HepG2 (cell line): ENCODE results near the gene ZNF394. TPM values are rescaled to one million over a fixed set of nuclear protein-coding genes. Genes with fewer than 3 reads are reported as not detected.
A peak's percentile ranks its signal among the peaks of the same experiment; 100 is the strongest.

Experiments
- ATAC-seq: fragments of 200-7000 bp; cut with Tn5 transposase; 3 replicates; pipeline ENCODE4 v1.9.1; 2020; ENCODE audit warnings: mild to moderate bottlenecking, moderate library complexity
- BruUV-seq: library from RNA; stranded (reverse); fragments of 400-500 nt; replicated peaks from 2 replicates; lab custom pipeline; 2021; lab: Mats Ljungman, UMichigan
- CTCF ChIA-PET: fragments of 300-600 bp; formaldehyde crosslinking; extraction: SDS; loops from one replicate; lab custom pipeline; 2021; ENCODE audit warnings: low total read pairs, inconsistent platforms, low intra/inter-chr PET ratio; lab: Yijun Ruan, JAX
- POLR2A ChIA-PET: fragments of 350-600 bp; sonication (Branson Sonifier 250); formaldehyde crosslinking; loops from one replicate; lab custom pipeline; 2020; ENCODE audit warnings: antibody characterized with exemption, inconsistent platforms; lab: Yijun Ruan, JAX
- DNase-seq: peaks from one replicate; pipeline ENCODE4 v3.0.0-alpha.2; 2015; ENCODE audit warnings: low spot score
- FAIRE-seq: peaks from 3 replicates; lab custom pipeline; 2011; peaks lifted over from hg19 to GRCh38; lab: Jason Lieb, UNC
- H2AFZ ChIP-seq: one replicate; pipeline ENCODE4 v1.6.1; 2011; ENCODE audit warnings: low read length, inconsistent platforms
- H3K27ac ChIP-seq: fragments of 300-600 bp; 3 replicates; pipeline ENCODE4 v1.8.0; 2011; ENCODE audit warnings: mixed run types, mild to moderate bottlenecking, mixed read lengths, low read length, inconsistent platforms; ENCODE audit not compliant: insufficient read depth; ENCODE audit errors: extremely low read length
- H3K27me3 ChIP-seq, 2 experiments: fragments of 200-600 bp in 1 of 2; 2 replicates in 1 of 2; 3 replicates in 1 of 2; pipeline versions ENCODE4 v1.6.0 to v1.8.0; 2011; ENCODE audit warnings: low read length in 2 of 2, mild to moderate bottlenecking in 2 of 2, moderate library complexity in 2 of 2, inconsistent platforms in 1 of 2; ENCODE audit not compliant: insufficient read depth in 2 of 2, control insufficient read depth in 1 of 2
- H3K36me3 ChIP-seq, 2 experiments: fragments of 200-600 bp in 1 of 2; replicated peaks in 1 of 2; 2 replicates in 1 of 2; 3 replicates in 1 of 2; pipeline versions ENCODE4 v1.5.1 to v1.8.0; 2011; ENCODE audit warnings: low read length in 2 of 2, inconsistent platforms in 1 of 2; ENCODE audit not compliant: insufficient read depth in 2 of 2, control insufficient read depth in 1 of 2
- H3K4me1 ChIP-seq: 2 replicates; pipeline ENCODE4 v1.5.1; 2012; ENCODE audit warnings: low read length, inconsistent platforms; ENCODE audit not compliant: insufficient read depth
- H3K4me2 ChIP-seq: 2 replicates; pipeline ENCODE4 v1.6.0; 2011; ENCODE audit warnings: low read depth, low read length, inconsistent platforms
- H3K4me3 ChIP-seq, 3 experiments: fragments of 200-600 bp in 1 of 3; sonication (generic), shearing (Covaris generic) in 1 of 3; replicated peaks in 1 of 3; 2 replicates each; pipeline ENCODE4 v1.5.1; 2011 to 2016; ENCODE audit warnings: low read length in 3 of 3, inconsistent platforms in 2 of 3, low read depth in 2 of 3, mild to moderate bottlenecking in 2 of 3, control low read depth in 1 of 3, mixed read lengths in 1 of 3; ENCODE audit not compliant: insufficient read depth in 1 of 3
- H3K79me2 ChIP-seq: one replicate; pipeline ENCODE4 v1.6.1; 2011; ENCODE audit warnings: low read length, inconsistent platforms; ENCODE audit not compliant: insufficient read depth
- H3K9ac ChIP-seq: 2 replicates; pipeline ENCODE4 v1.6.0; 2011; ENCODE audit warnings: mild to moderate bottlenecking, low read depth, low read length, inconsistent platforms; ENCODE audit not compliant: insufficient read depth
- H3K9me3 ChIP-seq: 2 replicates; pipeline ENCODE4 v1.5.1; 2012; ENCODE audit warnings: mild to moderate bottlenecking, low read length
- H4K20me1 ChIP-seq: 2 replicates; pipeline ENCODE4 v1.6.0; 2011; ENCODE audit warnings: inconsistent platforms, mild to moderate bottlenecking, low read length, moderate library complexity; ENCODE audit not compliant: insufficient read depth
- ELF3 ChIP-seq: IDR thresholded peaks from 2 replicates; pipeline ENCODE4 v1.6.1; 2016; ENCODE audit warnings: missing genetic modification reagents, missing compliant biosample characterization
- ETV6 ChIP-seq: sonication (generic); formaldehyde crosslinking; conservative IDR thresholded peaks from 2 replicates; pipeline ENCODE4 v1.4.0; 2020; ENCODE audit warnings: missing genetic modification reagents
- NFRKB ChIP-seq: fragments of 450-650 bp; IDR thresholded peaks from 2 replicates; pipeline ENCODE4 v1.6.1; 2017
- NR1H2 ChIP-seq: sonication (generic); formaldehyde crosslinking; IDR thresholded peaks from 2 replicates; pipeline ENCODE4 v1.8.1; 2022; ENCODE audit warnings: low read depth, missing genetic modification reagents, borderline replicate concordance
- ZNF326 ChIP-seq: sonication (generic); formaldehyde crosslinking; IDR thresholded peaks from 2 replicates; pipeline ENCODE4 v1.4.0; 2020; ENCODE audit warnings: missing genetic modification reagents, borderline replicate concordance
- WGBS: methylation state at CpG from one replicate; pipeline ENCODE4 v1.1.6; 2017; ENCODE audit warnings: low lambda C conversion rate; 5-methylcytosine and 5-hydroxymethylcytosine counted together
- in situ Hi-C: cut with HindIII; loops from 2 replicates; pipeline ENCODE4 v1.10.0; 2017; ENCODE audit warnings: low pct_unique_long_range_greater_than_20kb; ENCODE audit not compliant: extremely low pct_ligation_motif_present
- intact Hi-C: fragments of 100-400 bp; cut with micrococcal nuclease; formaldehyde crosslinking; loops from one replicate; pipeline ENCODE4 v1.10.0; 2022; ENCODE audit not compliant: unreplicated experiment
- polyA plus RNA-seq, 8 experiments: library from polyadenylated mRNA; depleted of rRNA in 3 of 8; stranded (reverse) in 7 of 8; unstranded in 1 of 8; fragments of >200 nt; fragmentation: Illumina TruSeq in 4 of 8; extraction: Trizol in 4 of 8; gene quantifications; 2 replicates each; pipeline versions ENCODE4 v1.2.1 to v1.2.3, GENCODE V29; 2011 to 2016; ENCODE audit warnings: low read depth in 4 of 8, missing spikeins in 1 of 8, mixed read lengths in 1 of 8; ENCODE audit not compliant: insufficient read depth in 1 of 8
- total RNA-seq, 5 experiments: library from RNA; depleted of rRNA; stranded (reverse); fragments of >200 nt; fragmentation: Illumina TruSeq; extraction: Trizol; gene quantifications; 2 replicates each; pipeline ENCODE4 v1.2.3, GENCODE V29; 2016; ENCODE audit warnings: low read depth in 1 of 5
- TF ChIP-seq, protein P1 (sequence below): sonication (generic); formaldehyde crosslinking; IDR thresholded peaks from 2 replicates; pipeline ENCODE4 v1.8.1; 2023; ENCODE audit warnings: mild to moderate bottlenecking, moderate library complexity, missing genetic modification reagents
- TF ChIP-seq, protein P2 (sequence below): sonication (generic); formaldehyde crosslinking; IDR thresholded peaks from one replicate; pipeline ENCODE4 v1.5.1; 2020; ENCODE audit warnings: mild to moderate bottlenecking, missing genetic modification reagents; ENCODE audit errors: not compliant biosample characterization
- TF ChIP-seq, protein P3 (sequence below): sonication (generic); formaldehyde crosslinking; IDR thresholded peaks from 2 replicates; pipeline ENCODE4 v1.8.1; 2023; ENCODE audit warnings: mild to moderate bottlenecking, missing genetic modification reagents
- TF ChIP-seq, protein P4 (sequence below): IDR thresholded peaks from 2 replicates; pipeline ENCODE4 v1.6.1; 2016; ENCODE audit warnings: low read depth
- TF ChIP-seq, protein P5 (sequence below): sonication (generic); formaldehyde crosslinking; IDR thresholded peaks from 2 replicates; pipeline ENCODE4 v1.8.0; 2022; ENCODE audit warnings: low read depth, missing genetic modification reagents

Gene ZNF394
- total and polyA plus RNA-seq, 2 of the 13 experiments (the other 11 are each of a cell fraction or from before 2014, with no cell fraction given): 7.8 to 19.6 TPM

DNA sequence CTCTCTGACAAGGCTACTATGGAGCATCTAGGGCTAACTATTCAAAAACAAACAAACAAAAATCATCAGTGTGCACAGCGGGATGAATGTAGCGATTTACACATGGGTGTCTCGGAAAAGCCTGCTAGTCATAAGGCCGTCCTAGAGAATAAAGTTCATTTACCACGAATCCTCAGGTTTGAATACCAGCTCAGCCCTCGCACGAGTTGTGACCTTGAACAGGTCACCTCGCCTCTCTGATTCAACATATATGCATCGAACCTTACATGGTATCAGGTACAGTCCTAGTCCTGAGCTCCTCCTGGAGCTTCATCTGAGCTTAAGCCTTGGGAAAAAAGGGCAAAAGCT is 34.7 kb downstream of the ZNF394 start:
- Histone ChIP-seq H2AFZ (no peak overlapping the region), H4K20me1 (peaks cover 17% of the 10 kb centered on the region), H3K9me3 (no peaks in the 10 kb centered on the region), H3K79me2 (peaks cover 54% of the 10 kb centered on the region), H3K4me2 (peak overlapping the region; percentile 86), H3K4me3 (peak overlapping the region; percentile 80 to 94 (median 82)), H3K4me1 (peaks cover 56% of the 10 kb centered on the region), H3K36me3 (peaks cover 4 to 16% of the 10 kb centered on the region in 2 experiments; a peak in 4 of 5 replicates), H3K9ac (peak overlapping the region; percentile 97), H3K27ac (peak overlapping the region; percentile 89), H3K27me3 (no peaks in the 10 kb centered on the region; a peak in 1 of 5 replicates)
- intact Hi-C loops (loop anchor here (2.0 kb wide), 1 partner anchor 57 kb away; the partner anchor contains the start of genes BUD31 and PDAP1), in situ Hi-C loops (no loop called here)
- FAIRE-seq: peak; percentile 61
- ATAC-seq: peak; percentile 33
- TSS peak; percentile 78 for BruUV-seq
- 0% methylated on average over 9 of the region's 9 CpGs for WGBS
- peak; percentile 38 for DNase-seq
- POLR2A ChIA-PET: interaction anchor here (0.7 to 2.1 kb wide), 15 partner anchors 8 to 228 kb away, joined by 3 to 16 read pairs (median 5); partner anchors contain the start of genes ARPC1A, BUD31, CPSF4 and PDAP1
- CTCF ChIA-PET: no interaction called here
- TF ChIP-seq, protein P1, sequence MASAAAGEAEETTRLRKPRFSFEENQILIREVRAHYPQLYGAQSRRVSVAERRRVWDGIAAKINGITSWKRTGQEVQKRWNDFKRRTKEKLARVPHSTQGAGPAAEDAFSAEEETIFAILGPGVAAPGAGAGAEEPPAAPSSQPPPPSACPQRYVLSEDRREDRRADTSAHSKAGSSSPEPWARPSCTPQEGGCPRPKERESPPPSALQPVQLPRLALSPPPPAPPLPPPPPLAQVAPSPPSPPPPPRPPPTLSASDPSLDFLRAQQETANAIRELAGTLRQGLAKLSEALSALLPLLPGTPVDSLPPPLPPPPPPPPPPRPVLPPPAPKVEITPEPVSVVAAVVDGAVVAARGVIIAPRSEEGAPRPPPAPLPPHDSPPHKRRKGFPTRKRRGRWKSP (CRISPR knock-in tag): 0 out of 2 replicates have a peak, but pooled peaks have one; percentile 3
- TF ChIP-seq, protein P2, sequence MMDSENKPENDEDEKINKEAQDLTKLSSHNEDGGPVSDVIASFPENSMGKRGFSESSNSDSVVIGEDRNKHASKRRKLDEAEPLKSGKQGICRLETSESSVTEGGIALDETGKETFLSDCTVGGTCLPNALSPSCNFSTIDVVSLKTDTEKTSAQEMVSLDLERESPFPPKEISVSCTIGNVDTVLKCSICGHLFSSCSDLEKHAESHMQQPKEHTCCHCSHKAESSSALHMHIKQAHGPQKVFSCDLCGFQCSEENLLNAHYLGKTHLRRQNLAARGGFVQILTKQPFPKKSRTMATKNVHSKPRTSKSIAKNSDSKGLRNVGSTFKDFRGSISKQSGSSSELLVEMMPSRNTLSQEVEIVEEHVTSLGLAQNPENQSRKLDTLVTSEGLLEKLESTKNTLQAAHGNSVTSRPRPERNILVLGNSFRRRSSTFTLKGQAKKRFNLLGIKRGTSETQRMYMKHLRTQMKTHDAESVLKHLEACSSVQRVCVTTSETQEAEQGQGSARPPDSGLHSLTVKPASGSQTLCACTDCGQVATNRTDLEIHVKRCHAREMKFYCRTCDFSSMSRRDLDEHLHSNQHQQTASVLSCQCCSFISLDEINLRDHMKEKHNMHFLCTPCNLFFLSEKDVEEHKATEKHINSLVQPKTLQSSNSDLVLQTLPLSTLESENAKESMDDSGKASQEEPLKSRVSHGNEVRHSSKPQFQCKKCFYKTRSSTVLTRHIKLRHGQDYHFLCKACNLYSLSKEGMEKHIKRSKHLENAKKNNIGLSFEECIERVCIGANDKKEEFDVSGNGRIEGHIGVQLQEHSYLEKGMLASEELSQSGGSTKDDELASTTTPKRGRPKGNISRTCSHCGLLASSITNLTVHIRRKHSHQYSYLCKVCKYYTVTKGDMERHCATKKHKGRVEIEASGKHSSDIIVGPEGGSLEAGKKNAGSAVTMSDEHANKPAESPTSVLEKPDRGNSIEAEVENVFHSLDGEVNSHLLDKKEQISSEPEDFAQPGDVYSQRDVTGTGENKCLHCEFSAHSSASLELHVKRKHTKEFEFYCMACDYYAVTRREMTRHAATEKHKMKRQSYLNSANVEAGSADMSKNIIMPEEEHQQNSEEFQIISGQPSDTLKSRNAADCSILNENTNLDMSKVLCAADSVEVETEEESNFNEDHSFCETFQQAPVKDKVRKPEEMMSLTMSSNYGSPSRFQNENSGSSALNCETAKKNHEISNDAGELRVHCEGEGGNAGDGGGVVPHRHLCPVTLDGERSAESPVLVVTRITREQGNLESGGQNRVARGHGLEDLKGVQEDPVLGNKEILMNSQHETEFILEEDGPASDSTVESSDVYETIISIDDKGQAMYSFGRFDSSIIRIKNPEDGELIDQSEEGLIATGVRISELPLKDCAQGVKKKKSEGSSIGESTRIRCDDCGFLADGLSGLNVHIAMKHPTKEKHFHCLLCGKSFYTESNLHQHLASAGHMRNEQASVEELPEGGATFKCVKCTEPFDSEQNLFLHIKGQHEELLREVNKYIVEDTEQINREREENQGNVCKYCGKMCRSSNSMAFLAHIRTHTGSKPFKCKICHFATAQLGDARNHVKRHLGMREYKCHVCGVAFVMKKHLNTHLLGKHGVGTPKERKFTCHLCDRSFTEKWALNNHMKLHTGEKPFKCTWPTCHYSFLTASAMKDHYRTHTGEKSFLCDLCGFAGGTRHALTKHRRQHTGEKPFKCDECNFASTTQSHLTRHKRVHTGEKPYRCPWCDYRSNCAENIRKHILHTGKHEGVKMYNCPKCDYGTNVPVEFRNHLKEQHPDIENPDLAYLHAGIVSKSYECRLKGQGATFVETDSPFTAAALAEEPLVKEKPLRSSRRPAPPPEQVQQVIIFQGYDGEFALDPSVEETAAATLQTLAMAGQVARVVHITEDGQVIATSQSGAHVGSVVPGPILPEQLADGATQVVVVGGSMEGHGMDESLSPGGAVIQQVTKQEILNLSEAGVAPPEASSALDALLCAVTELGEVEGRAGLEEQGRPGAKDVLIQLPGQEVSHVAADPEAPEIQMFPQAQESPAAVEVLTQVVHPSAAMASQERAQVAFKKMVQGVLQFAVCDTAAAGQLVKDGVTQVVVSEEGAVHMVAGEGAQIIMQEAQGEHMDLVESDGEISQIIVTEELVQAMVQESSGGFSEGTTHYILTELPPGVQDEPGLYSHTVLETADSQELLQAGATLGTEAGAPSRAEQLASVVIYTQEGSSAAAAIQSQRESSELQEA (CRISPR knock-in tag): no peak
- TF ChIP-seq, protein P3, sequence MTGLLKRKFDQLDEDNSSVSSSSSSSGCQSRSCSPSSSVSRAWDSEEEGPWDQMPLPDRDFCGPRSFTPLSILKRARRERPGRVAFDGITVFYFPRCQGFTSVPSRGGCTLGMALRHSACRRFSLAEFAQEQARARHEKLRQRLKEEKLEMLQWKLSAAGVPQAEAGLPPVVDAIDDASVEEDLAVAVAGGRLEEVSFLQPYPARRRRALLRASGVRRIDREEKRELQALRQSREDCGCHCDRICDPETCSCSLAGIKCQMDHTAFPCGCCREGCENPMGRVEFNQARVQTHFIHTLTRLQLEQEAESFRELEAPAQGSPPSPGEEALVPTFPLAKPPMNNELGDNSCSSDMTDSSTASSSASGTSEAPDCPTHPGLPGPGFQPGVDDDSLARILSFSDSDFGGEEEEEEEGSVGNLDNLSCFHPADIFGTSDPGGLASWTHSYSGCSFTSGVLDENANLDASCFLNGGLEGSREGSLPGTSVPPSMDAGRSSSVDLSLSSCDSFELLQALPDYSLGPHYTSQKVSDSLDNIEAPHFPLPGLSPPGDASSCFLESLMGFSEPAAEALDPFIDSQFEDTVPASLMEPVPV (CRISPR knock-in tag): no peak
- no peak for TF ChIP-seq ELF3 (CRISPR knock-in tag)
- TF ChIP-seq NR1H2 (CRISPR knock-in tag): no peak
- TF ChIP-seq ZNF326 (CRISPR knock-in tag): no peak
- TF ChIP-seq, protein P4, sequence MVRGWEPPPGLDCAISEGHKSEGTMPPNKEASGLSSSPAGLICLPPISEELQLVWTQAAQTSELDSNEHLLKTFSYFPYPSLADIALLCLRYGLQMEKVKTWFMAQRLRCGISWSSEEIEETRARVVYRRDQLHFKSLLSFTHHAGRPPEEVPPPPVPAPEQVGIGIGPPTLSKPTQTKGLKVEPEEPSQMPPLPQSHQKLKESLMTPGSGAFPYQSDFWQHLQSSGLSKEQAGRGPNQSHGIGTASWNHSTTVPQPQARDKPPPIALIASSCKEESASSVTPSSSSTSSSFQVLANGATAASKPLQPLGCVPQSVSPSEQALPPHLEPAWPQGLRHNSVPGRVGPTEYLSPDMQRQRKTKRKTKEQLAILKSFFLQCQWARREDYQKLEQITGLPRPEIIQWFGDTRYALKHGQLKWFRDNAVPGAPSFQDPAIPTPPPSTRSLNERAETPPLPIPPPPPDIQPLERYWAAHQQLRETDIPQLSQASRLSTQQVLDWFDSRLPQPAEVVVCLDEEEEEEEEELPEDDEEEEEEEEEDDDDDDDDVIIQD: no peak
- TF ChIP-seq, protein P5, sequence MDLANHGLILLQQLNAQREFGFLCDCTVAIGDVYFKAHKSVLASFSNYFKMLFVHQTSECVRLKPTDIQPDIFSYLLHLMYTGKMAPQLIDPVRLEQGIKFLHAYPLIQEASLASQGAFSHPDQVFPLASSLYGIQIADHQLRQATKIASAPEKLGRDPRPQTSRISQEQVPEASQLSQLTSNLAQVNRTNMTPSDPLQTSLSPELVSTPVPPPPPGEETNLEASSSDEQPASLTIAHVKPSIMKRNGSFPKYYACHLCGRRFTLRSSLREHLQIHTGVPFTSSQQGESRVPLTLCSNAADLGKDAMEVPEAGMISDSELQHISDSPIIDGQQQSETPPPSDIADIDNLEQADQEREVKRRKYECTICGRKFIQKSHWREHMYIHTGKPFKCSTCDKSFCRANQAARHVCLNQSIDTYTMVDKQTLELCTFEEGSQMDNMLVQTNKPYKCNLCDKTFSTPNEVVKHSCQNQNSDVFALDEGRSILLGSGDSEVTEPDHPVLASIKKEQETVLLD (CRISPR knock-in tag): no peak
- TF ChIP-seq ETV6: no peak
- no peak for TF ChIP-seq NFRKB
